Measurements from ENCODE around the gene BAZ1A.

Gene BAZ1A, protein sequence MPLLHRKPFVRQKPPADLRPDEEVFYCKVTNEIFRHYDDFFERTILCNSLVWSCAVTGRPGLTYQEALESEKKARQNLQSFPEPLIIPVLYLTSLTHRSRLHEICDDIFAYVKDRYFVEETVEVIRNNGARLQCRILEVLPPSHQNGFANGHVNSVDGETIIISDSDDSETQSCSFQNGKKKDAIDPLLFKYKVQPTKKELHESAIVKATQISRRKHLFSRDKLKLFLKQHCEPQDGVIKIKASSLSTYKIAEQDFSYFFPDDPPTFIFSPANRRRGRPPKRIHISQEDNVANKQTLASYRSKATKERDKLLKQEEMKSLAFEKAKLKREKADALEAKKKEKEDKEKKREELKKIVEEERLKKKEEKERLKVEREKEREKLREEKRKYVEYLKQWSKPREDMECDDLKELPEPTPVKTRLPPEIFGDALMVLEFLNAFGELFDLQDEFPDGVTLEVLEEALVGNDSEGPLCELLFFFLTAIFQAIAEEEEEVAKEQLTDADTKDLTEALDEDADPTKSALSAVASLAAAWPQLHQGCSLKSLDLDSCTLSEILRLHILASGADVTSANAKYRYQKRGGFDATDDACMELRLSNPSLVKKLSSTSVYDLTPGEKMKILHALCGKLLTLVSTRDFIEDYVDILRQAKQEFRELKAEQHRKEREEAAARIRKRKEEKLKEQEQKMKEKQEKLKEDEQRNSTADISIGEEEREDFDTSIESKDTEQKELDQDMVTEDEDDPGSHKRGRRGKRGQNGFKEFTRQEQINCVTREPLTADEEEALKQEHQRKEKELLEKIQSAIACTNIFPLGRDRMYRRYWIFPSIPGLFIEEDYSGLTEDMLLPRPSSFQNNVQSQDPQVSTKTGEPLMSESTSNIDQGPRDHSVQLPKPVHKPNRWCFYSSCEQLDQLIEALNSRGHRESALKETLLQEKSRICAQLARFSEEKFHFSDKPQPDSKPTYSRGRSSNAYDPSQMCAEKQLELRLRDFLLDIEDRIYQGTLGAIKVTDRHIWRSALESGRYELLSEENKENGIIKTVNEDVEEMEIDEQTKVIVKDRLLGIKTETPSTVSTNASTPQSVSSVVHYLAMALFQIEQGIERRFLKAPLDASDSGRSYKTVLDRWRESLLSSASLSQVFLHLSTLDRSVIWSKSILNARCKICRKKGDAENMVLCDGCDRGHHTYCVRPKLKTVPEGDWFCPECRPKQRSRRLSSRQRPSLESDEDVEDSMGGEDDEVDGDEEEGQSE (N-terminal part only)

DNA sequence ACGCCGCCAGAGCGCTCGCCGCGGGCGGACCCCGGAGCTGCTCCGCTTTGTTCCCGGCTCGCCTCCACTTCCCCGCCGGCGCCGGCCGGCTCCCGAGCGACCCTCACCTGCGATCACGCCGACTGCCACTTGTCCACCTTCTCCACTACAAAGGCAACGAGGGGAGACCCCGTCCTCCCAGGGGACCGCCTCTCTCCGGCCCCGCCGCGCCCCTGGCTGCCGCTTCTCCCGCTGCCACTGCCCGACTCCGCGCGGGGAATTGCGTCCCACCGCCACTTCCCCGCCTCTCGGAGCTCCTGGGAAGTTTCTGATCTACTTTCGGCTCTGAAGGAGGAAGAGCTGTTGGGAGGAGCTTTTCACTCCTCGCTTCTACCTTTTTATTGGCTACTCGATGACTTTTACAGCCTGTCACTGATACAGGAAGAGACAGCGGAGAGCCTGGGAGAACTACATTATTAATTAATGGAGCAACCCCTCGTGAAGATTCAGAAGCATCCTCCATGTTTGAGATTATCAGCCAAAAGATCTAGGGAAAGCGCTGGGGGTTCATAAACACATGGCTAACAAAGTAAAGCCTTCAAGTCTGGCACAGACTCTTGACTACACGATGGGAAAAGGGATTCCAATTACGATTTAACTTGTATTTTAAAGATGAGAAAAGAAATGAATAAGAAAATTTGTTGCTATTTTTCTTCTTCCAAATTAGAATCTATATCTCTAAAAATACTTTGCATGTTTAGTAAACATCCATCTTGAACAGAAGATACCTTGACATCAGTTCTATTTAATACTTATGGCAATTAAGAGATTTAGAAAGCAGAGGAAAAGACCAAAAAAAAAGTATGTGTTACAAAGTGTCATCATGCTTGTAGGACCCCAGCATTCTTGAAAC is at the start of gene BAZ1A:
BAZ1A (minus strand) TSS at position 330 of the 892 bp plus-strand sequence. CDS start 756 bp downstream, outside the sequence.
- DNase-seq: peak; percentile 51 to 78

DNA sequence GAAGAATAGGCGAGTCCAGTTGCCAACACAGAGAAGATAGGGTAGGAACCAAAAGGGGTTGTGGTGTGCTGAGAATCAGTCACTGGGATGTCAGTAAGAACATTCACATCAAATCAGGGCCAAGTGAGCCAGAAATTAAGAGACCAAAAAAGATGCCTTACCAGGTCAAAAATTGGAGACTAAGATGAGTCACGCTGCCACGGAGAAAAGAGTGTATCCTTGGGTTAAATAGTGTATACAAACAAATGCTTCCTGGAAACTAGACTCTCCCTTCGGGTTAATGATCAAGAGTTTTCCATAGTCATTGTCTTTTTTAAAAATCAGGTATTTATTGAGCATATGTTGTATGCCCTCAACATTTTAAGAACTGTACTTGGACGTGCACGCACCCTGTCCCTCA is 45.2 kb upstream of the BAZ1A start:
- DNase-seq: no peak

DNA sequence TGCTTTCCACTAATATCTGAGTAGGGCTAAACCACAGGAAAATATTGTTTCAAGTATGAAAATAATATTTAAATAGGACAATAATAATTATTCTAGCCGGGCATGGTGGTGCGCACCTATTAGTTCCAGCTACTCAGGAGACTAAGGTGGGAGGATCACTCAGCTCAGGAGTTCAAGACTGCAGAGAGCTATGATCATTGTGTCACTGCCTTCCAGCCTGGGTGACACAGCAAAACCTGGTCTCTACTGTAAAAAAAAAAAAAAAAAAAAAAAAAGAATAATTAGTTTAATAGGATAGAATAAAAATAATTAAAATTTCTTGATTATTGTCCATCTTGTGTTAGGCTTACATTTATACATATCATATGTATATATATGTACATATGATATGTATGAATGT is 38.5 kb upstream of the BAZ1A start:
- DNase-seq: no peak

DNA sequence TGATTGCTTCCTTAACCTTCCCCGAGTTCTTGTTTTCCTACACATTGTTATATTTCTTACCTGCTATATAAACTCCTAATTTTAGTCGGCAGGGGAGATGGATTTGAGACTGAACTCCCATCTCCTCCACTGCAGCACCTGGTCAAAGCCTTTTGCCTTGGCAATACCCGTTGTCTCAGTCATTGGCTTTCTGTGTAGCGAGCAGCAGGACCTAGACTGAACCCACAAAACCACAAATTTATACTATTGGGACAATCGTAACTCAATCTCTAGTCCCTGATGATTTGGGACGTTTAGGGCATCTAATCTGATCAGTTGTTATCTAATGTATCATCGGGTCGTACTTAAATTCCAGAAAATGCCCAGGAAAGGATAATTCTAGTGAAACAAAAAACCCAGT is 37.8 kb upstream of the BAZ1A start:
- DNase-seq: no peak

DNA sequence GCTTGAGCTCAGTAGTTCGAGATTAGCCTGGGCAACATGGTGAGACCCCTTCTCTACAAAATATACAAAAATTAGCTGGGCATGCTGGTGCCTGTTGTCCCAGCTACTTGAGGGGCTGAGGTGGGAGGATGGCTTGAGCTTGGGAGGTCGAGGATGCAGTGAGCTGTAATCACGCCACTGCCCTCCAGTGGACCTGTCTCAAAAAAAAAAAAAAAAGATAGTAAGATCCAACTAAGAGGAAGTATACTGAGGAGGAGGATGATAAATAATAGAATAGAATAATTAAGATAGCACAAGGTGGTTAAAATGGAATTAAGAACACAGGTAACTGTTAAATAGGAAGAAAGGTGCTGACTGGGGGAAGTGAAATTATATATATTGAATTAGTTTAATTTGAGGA is 37.0 kb upstream of the BAZ1A start:
- DNase-seq: no peak

DNA sequence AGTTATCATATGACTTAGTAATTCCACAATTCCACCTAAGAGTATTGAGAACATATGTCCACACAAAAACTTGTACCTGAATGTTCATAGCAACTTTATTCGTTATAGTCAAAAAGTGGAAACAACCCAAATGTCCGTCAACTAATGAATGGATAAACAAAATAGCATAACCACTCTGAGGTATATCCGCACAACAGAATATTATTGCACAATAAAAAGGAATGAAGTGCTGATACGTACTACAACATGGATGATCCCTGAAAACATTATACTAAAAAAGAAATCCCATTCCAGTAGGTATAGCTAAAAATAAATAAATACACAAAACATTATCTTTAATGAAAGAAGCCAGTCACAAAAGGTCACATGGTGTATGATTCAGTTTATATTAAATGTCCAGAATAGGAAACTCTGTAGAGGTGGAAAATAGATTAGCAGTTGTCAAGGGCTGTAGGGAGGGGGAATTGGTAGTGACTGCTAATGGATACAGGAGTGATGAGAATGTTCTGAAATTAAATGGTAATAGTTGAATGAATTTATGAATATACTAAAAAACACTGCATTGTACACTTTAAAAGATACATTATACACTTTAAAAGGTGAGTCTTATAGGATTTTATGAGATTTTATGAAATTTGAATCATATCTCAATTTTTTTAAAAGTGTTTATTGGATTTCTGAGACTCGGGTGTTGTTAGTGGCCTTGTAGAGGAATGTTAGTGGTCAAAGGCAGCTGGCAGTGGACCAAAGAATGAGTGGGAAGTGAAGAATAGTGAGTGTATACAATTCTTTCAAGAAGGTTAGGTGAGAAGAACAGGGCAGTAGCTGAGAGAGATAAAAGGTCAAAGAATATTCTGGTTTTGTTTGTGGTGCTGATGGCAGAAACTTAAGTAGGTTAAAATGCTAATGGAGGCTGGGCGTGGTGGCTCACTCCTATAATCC is 36.3 kb upstream of the BAZ1A start:
- no peak for DNase-seq

DNA sequence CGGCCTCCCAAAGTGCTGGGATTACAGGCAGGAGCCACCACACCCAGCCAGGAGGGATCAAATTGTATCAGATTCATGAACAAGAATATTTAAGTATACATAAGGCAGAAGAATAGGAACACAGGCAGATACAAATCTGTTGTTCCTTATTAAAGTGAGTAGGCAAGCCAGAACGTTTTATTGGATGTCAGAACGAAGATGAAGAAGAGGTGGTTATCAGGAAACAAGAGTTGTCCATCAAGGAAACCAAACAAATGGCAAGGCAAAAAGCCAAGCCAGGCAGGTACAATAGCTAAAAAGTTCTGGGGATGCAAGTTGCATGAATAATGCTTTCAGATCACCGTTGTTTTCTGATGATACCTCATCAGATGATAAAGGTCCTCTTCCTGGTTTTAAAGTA is 31.1 kb upstream of the BAZ1A start:
- no peak for DNase-seq

DNA sequence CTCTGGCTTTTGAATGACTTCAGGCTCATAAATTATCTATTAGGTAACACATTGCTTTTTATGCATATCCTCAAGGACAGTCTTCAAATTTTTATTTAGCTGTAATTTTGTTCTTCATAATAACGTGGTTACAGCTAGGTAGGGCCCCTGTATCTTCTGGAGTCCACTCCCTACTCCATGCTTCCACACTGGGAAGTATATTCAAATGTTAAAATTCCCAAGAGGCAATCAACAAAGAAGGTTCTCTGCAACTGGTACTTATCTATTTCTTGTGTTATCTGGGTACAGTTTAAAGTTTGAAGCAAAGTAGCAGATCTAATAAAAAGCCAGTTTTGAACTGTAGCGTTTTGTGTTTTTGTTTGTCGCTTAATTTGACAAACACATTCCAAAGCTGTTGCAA is 20.1 kb upstream of the BAZ1A start:
- no peak for DNase-seq

DNA sequence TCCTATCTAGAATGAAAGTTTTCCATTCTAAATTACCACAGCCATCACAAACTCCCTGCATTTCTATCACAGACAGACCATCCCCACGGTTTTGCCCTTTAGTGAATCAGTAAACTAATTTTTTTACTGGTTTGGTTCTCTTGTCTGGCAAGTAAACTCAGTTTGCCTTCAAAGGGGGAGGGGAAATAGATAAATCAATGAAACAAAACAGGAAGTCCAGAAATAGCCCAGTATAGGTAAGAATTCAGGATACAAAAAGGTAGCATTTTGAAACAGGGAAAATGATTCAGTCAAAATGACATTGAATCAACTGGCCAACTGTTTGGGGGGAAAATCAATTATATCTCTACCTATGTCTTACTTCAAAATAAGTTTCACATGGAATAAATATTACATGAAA is 15.8 kb upstream of the BAZ1A start:
- no peak for DNase-seq

DNA sequence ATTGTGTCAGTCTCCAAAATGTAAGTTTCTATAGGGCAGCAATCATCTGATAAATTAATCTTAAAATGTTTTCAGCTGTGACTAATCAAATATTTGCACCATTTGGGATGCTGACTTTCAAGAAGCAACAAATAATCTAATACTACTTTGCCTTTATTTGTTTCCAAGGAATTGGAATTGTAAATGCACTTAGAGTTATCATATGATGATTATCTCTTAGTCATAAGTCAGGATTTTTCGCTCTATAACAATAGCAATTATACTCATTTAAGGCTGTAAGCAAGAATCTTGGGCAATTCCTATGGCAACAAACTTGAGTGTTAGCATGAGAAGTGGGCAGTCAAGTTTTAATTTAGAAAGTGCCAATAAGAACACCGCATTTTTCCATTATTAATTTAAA is 13.0 kb upstream of the BAZ1A start:
- DNase-seq: no peak

DNA sequence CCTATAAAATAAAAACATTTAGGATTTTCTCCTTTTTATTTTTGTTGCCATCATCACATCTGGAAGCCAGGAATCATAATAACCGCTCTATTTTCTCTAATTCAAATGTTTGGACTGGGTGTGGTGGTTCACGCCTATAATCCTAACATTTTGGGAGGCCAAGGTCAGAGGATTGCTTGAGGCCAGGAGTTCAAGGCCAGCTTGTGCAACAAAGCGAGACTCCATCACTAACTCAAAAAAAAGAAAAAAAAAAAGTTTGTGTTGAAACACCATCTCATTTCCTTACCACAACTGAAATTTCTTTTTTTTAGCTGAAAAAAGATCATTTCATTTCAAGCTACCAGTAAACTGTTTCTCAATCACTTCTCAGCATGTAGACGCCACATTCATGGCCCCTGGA is 8.8 kb upstream of the BAZ1A start:
- no peak for DNase-seq

DNA sequence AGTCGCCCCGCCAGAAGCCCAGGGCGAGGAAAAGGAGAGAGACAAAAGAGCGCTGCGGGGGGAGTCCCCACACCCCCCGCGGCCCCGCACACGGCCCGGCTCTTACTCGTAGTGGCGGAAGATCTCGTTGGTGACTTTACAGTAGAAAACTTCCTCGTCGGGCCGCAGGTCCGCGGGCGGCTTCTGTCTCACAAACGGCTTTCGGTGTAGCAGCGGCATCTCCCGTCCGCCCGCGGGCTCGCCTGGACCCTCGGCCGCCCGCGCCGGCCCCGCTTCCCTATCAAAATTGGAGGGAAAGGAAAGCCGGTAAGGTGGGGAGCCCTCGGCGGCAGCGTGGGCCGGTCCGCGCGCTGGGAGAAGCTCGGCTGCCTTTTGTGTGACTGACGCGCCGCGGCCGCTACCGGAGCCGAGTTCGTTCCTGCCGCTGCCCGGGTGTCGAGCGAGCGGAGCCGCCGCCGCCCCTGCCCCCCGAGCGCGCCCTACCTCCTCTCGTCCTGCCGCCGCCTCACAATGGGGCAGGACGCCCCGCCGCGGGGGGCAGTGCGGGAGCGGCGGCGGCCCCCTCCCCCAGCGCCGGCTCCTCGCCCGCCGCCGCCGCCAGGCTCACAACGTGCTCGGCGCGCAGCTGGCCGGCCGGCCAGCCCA is 652 bp downstream of the BAZ1A start:
- DNase-seq: no peak

DNA sequence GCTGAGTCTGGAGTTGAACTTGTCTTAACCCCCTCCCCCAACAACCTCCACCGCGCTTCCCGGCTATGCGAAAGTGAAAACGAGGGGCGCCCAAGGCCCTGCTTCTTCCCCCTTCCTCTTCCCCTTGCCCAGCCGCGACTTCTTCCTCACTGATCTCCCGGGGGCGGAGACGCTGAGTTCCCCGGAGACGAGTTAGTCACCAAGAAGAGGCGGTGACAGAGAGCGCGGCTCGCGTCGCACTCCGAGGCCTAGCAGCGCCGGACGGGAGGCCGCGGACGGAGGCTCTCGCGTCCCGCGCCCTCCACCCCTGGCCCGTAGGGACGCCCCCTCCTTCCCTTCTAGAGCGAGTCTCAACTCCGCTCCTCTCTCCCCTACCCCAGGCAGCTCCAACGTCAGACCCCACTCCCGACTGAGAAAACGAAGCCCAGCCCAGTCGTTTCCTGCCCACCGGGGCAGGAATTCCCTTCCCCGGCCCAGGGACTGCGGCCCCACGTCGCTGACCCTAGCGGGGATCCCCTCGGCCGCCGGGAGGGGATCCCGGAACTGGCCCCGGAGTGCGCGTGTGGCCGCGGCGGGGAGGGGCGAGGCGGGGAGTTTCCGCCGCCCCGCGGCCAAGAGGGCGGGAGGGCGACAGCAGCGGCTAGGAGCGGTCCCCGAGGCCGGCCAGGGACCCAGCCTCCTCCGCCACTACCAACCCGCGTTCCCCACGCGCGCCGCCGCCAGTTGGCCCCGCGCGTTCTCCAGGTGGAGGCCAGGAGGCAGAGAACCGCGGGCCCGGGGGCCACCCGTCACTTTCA is 1.4 kb downstream of the BAZ1A start:
- DNase-seq: peak; percentile 88 to 93

DNA sequence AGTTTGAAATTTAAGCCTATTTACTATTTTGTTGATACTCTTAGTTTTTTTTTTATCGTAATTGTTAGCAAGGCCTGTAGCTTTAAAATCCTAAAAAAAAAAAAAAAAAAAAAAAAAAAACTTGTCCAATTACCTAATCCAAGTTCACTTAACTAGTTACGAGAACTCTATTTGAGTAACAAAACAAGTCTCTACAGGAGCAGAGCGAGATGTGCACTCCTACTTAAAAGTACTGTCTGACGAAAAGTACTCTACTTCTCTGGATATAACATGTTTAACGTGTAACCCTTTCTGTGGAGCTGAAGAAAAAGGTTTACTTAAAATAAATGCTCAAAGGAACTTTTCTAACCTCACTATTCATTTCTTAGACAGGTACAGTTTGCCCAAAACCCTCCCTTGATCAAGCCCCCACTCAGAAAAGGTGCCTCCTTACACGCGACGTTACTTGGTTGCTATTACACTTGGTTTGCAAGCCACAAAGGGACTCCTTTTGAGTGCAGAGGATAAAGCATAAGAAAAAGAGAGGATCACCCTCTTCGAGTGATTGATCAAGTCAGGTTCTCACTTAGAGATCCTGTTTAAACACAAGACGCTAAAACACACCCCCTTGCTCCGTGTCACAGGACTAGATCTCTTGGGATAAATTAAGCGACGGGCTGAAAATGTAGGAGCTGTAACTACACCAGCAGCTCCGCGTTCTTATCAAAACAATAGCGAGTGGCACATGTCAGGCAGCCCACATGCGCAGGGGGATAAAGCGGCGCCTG is 2.2 kb downstream of the BAZ1A start:
- no peak for DNase-seq

DNA sequence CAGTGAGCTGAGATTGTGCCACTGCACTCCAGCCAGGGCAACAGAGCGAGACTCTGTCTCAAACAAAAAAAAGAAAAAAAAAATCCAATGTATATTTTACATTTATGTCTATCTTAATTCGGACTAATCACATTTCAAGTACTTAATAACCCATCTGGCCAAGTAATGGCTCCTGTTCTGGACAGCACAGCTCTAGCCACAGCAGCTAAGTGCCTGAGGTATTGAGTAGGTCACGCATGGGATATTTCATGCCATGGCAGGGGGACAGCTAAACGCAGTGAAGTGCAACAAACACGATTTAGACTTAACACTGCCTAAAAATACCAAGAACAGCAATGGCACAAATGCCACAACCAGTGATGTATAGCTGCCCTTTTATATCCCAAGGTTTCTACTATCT is 8.0 kb downstream of the BAZ1A start:
- no peak for DNase-seq

DNA sequence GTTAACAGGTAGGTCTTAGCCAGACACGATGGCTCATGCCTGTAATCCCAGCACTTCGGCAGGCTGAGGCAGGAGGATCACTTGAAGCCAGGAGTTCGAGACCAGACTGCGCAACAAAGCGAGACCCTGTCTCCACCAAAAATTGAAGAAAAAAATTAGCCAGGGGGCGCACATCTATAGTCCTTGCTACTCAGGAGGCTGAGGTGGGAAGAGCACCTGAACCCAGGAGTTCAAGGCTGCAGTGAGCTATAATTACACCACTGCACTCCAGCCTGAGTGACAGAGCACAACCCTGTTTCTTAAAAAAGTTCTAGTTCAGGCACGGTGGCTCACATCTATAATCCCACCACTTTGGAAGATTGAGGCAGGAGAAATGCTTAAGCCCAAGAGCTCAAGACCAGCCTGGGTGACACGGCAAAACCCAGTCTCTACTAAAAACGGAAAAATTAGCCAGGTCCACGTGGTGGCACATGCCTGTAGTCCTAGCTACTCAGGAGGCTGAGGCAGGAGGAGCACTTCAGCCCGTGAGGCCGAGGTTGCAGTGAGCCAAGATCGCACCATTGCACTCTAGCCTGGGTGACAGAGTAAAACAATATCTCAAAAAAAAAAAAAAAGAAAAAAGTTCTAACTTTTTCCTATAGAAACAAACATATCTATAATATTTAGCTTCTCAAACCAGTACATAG is 9.1 kb downstream of the BAZ1A start:
- DNase-seq: no peak

DNA sequence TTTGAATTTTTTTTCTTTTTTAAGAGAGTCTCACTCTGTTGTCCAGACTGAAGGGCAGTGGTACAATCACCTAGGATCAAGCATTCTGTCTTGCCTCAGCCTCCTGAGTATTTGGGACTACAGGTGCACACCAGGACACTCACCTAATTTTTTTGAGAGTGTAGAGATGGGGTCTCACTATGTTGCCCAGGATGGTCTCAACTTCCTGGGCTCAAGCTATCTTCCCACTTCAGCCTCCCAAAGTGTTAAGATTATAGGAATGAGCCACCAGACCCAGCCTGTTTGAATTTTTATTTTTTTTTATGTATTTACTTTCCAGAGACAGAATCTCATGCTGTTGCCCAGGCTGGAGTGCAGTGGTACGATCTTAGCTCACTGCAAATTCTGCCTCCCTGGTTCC is 11.3 kb downstream of the BAZ1A start:
- DNase-seq: no peak

DNA sequence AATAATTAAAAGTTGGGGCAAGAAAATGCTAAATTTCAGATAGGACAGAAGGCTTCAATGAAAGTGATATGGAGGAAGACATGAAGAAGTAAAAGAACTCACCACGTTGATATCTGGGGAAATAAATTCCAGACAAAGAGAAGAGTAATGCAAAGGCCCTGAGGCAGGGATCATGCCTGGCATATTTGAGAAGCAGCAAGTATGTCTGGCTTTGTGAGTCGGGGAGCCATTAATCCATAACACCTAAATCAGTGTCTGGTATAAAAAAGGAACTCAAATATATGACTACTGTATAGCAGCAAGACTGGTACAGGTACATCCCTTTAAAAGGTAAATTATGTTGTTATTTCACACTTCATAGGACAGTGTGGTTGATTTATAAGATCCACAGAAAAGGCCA is 16.4 kb downstream of the BAZ1A start:
- DNase-seq: no peak

Data from CD4-positive, alpha-beta T cell treated with Interleukin-4 for 1 hour (primary cell).